ENCODE measurements around the gene DLEU7.

Gene DLEU7

DNA sequence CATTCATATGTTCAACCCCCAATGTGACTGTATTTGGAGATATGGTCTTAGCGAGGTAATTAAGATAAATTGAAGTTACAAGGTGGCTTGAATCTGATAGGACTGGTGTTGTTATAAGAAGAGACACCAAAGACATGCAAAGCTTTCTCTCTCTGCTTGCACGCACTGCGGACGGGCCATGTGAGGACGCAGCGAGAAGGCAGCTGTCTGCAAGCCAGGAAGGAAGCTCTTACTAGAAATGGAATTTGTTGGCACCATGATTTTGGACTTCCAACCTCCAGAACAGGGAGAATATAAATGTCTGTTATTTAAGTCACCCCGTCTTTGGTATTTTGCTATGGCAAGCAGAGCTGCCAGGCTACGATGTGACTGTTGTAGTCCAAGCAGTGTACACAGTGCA, 4.8 kb downstream of the DLEU7 start:
- H3K9me3 ChIP-seq: no peaks in the 10 kb centered on the region
- H3K27me3 ChIP-seq: peaks cover 0 to 28% of the 10 kb centered on the region in 2 donors
- H3K4me3 ChIP-seq: no peak overlapping the region
- intact Hi-C loops (cut with DNase I; ENCODE audit: low total_unique reads): no loop called here
- no peak overlapping the region for H3K27ac ChIP-seq
- TF ChIP-seq, protein P1, sequence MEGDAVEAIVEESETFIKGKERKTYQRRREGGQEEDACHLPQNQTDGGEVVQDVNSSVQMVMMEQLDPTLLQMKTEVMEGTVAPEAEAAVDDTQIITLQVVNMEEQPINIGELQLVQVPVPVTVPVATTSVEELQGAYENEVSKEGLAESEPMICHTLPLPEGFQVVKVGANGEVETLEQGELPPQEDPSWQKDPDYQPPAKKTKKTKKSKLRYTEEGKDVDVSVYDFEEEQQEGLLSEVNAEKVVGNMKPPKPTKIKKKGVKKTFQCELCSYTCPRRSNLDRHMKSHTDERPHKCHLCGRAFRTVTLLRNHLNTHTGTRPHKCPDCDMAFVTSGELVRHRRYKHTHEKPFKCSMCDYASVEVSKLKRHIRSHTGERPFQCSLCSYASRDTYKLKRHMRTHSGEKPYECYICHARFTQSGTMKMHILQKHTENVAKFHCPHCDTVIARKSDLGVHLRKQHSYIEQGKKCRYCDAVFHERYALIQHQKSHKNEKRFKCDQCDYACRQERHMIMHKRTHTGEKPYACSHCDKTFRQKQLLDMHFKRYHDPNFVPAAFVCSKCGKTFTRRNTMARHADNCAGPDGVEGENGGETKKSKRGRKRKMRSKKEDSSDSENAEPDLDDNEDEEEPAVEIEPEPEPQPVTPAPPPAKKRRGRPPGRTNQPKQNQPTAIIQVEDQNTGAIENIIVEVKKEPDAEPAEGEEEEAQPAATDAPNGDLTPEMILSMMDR (IDR thresholded peaks at IDR 0.05): no peak
- no peak for DNase-seq
- H3K4me1 ChIP-seq: peaks cover 0 to 10% (median 8%) of the 10 kb centered on the region in 4 donors
- H3K36me3 ChIP-seq: no peaks in the 10 kb centered on the region

DNA sequence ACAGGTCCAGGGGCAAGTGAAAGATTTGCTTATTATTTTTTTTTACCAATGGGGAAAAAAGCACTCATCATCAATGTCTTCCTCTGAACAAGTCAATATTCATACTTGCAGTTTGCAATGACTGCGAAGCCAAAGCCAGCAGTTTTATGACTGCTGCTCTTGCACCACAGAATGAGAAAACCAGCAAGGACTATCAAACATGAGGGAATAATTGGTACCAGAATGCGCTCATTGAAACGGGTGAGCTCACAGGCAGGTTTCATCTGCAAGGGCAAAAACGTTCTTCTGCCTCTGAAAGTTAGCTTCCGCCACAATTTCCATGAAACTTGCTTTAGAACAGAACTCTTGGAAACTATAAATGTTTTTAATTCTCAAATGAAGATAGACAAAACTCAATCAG, 5.5 kb downstream of the DLEU7 start:
- Histone ChIP-seq H3K27me3 (peaks cover 0 to 21% of the 10 kb centered on the region in 2 donors), H3K36me3 (no peaks in the 10 kb centered on the region), H3K9me3 (no peaks in the 10 kb centered on the region), H3K4me3 (no peak overlapping the region), H3K4me1 (peaks cover 0 to 4% (median 3%) of the 10 kb centered on the region in 4 donors), H3K27ac (no peak overlapping the region)
- no peak for DNase-seq
- intact Hi-C loops (cut with DNase I; ENCODE audit: low total_unique reads): no loop called here
- TF ChIP-seq, protein P1 (IDR thresholded peaks at IDR 0.05): no peak

DNA sequence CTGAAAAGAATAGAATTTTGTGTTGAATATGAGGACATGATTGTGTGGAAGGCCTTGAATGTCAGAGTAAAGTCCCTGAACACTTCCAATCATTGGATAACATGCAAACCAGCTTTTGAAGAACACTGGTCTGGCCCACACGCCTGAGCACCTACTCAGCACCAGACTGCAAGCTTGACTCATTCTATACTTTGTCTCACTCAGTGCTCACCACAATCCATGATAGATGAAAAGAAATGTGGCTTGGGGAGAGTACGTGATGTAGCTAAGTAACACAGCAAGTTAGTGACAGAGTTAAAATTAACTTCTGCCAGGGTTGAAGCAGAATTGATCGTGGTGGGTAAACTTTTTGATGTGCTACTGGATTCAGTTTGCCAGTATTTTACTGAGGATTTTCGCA, 12.0 kb downstream of the DLEU7 start:
- no peaks in the 10 kb centered on the region for H3K36me3 ChIP-seq
- intact Hi-C loops (cut with DNase I; ENCODE audit: low total_unique reads): no loop called here

GRCh38 chr13:50829896-50830295, 13.6 kb downstream of the DLEU7 start:
- Histone ChIP-seq H3K4me3 (no peak overlapping the region), H3K36me3 (no peaks in the 10 kb centered on the region), H3K27me3 (no peaks in the 10 kb centered on the region), H3K4me1 (no peaks in the 10 kb centered on the region), H3K9me3 (peaks cover 0 to 8% (median 0%) of the 10 kb centered on the region in 3 donors), H3K27ac (no peak overlapping the region)
- intact Hi-C loops (cut with DNase I; ENCODE audit: low total_unique reads): no loop called here
- TF ChIP-seq, protein P1 (IDR thresholded peaks at IDR 0.05): no peak
- no peak for DNase-seq

More for the DNA sequence above, 12.0 kb downstream of the DLEU7 start:
- no peak for DNase-seq
- Histone ChIP-seq H3K9me3 (peaks cover 0 to 8% (median 0%) of the 10 kb centered on the region in 3 donors), H3K27ac (no peak overlapping the region), H3K4me1 (no peaks in the 10 kb centered on the region), H3K27me3 (no peaks in the 10 kb centered on the region), H3K4me3 (no peak overlapping the region)
- TF ChIP-seq, protein P1 (IDR thresholded peaks at IDR 0.05): no peak

DNA sequence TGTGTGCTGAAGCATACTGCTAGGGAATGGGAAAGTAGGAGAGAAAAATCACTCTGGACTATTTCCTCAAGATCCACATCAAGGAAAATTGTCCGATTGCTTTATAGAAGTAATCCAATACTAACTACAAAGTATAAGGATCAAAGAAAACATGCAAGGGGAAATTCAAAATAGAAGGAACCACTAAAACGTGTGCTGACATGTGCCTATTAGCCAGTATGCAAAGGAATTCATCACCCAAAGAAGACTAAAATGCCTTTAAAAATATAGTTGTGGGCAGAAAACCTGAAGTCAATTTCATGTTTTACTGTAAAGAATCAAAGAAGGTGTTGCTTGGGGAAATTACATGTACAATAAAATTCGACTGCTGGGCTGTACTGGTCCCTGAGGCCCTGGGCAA, 14.3 kb downstream of the DLEU7 start:
- no peak for DNase-seq
- Histone ChIP-seq H3K36me3 (no peaks in the 10 kb centered on the region), H3K27ac (no peak overlapping the region), H3K9me3 (peaks cover 0 to 8% (median 0%) of the 10 kb centered on the region in 3 donors), H3K4me3 (no peak overlapping the region), H3K4me1 (no peaks in the 10 kb centered on the region), H3K27me3 (no peaks in the 10 kb centered on the region)
- intact Hi-C loops (cut with DNase I; ENCODE audit: low total_unique reads): no loop called here
- TF ChIP-seq, protein P1 (IDR thresholded peaks at IDR 0.05): no peak

DNA sequence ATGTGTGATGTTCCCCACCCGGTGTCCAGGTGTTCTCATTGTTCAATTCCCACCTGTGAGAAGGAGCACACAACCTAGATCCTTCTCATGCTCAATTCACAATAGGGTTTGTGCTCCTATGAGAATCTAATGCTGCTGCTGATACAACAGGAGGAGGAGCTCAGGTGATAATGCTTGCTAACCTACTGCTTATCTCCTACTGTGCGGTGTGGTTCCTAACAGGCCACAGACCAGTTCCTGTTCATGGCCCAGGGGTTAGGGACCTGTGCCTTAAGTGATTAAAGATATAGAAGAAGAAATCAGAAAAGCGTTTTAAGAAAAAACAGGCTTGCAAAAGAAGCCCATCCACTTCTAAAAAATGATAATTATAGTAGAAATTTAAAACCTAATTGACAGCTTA, 17.5 kb downstream of the DLEU7 start:
- no peak overlapping the region for H3K4me3 ChIP-seq
- no peaks in the 10 kb centered on the region for H3K9me3 ChIP-seq
- H3K27ac ChIP-seq: no peak overlapping the region
- intact Hi-C loops (cut with DNase I; ENCODE audit: low total_unique reads): no loop called here
- no peaks in the 10 kb centered on the region for H3K36me3 ChIP-seq
- TF ChIP-seq, protein P1 (IDR thresholded peaks at IDR 0.05): no peak
- H3K4me1 ChIP-seq: no peaks in the 10 kb centered on the region
- no peaks in the 10 kb centered on the region for H3K27me3 ChIP-seq
- no peak for DNase-seq
